Liver (tissue), 3 donors: ENCODE measurements around the gene IFIH1.

Source experiments
- JUND ChIP-seq, 2 donors: IDR thresholded peaks; 2 replicates each; pipeline ENCODE4 v1.6.1; 2016; ENCODE audit warnings: antibody characterized with exemption in 2 of 2
- RAD21 ChIP-seq, 2 donors: IDR thresholded peaks; 2 replicates each; pipeline ENCODE4 v1.6.1; 2016; ENCODE audit warnings: antibody characterized with exemption in 2 of 2, mild to moderate bottlenecking in 2 of 2
- TF ChIP-seq, protein P1 (sequence below): fragments of 150-350 bp; IDR thresholded peaks from 2 replicates; pipeline ENCODE4 v1.5.1; 2017; ENCODE audit warnings: improper control_type of control experiment, low read depth, low read length; ENCODE audit not compliant: missing input control
- TF ChIP-seq, protein P2 (sequence below): IDR thresholded peaks from 2 replicates; pipeline ENCODE4 v1.6.1; 2016; ENCODE audit warnings: antibody characterized with exemption
- TF ChIP-seq, protein P3 (sequence below): IDR thresholded peaks from 2 replicates; pipeline ENCODE4 v1.6.1; 2016; ENCODE audit warnings: antibody characterized with exemption, mild to moderate bottlenecking
- donor health status: healthy.
- donor health status: healthy.

DNA sequence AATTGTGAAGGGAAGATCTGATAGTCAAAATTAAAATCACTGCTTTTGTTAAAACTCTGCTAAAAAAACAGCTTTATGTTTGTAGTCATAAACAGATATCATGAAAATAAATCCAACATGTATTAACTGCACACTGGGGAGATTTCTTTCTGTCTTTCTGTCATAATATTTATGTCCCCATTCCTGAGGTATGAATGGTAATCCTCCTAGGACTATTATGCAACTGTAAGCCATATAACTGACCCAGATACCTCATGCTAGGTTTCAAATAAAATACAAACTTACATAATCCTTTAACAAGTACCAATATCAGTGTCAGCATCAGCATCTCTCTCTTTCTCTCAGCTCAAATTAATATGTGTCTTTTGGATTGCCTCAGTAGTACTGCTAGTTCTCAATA is 18.2 kb downstream of the IFIH1 start:
- TF ChIP-seq, protein P1, sequence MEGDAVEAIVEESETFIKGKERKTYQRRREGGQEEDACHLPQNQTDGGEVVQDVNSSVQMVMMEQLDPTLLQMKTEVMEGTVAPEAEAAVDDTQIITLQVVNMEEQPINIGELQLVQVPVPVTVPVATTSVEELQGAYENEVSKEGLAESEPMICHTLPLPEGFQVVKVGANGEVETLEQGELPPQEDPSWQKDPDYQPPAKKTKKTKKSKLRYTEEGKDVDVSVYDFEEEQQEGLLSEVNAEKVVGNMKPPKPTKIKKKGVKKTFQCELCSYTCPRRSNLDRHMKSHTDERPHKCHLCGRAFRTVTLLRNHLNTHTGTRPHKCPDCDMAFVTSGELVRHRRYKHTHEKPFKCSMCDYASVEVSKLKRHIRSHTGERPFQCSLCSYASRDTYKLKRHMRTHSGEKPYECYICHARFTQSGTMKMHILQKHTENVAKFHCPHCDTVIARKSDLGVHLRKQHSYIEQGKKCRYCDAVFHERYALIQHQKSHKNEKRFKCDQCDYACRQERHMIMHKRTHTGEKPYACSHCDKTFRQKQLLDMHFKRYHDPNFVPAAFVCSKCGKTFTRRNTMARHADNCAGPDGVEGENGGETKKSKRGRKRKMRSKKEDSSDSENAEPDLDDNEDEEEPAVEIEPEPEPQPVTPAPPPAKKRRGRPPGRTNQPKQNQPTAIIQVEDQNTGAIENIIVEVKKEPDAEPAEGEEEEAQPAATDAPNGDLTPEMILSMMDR: no peak
- TF ChIP-seq RAD21 (IDR thresholded peaks at IDR 0.05) (no peak), JUND (IDR thresholded peaks at IDR 0.05) (no peak)
- TF ChIP-seq, protein P2, sequence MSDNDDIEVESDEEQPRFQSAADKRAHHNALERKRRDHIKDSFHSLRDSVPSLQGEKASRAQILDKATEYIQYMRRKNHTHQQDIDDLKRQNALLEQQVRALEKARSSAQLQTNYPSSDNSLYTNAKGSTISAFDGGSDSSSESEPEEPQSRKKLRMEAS: no peak
- TF ChIP-seq, protein P3, sequence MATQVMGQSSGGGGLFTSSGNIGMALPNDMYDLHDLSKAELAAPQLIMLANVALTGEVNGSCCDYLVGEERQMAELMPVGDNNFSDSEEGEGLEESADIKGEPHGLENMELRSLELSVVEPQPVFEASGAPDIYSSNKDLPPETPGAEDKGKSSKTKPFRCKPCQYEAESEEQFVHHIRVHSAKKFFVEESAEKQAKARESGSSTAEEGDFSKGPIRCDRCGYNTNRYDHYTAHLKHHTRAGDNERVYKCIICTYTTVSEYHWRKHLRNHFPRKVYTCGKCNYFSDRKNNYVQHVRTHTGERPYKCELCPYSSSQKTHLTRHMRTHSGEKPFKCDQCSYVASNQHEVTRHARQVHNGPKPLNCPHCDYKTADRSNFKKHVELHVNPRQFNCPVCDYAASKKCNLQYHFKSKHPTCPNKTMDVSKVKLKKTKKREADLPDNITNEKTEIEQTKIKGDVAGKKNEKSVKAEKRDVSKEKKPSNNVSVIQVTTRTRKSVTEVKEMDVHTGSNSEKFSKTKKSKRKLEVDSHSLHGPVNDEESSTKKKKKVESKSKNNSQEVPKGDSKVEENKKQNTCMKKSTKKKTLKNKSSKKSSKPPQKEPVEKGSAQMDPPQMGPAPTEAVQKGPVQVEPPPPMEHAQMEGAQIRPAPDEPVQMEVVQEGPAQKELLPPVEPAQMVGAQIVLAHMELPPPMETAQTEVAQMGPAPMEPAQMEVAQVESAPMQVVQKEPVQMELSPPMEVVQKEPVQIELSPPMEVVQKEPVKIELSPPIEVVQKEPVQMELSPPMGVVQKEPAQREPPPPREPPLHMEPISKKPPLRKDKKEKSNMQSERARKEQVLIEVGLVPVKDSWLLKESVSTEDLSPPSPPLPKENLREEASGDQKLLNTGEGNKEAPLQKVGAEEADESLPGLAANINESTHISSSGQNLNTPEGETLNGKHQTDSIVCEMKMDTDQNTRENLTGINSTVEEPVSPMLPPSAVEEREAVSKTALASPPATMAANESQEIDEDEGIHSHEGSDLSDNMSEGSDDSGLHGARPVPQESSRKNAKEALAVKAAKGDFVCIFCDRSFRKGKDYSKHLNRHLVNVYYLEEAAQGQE: no peak
